Lower lobe of right lung (tissue), 2 donors: ENCODE data around the gene NCKAP5. TPM values are rescaled to one million over a fixed set of nuclear protein-coding genes. Genes with fewer than 3 reads are reported as not detected.

ENCODE experiments used
- ATAC-seq, 2 donors: fragments of 200-7000 bp; cut with Tn5 transposase; one replicate each; pipeline ENCODE4 v1.9.1; 2020 to 2022; ENCODE audit warnings: mild to moderate bottlenecking in 2 of 2, moderate library complexity in 2 of 2
- DNase-seq: peaks from one replicate; pipeline ENCODE4 v3.0.0-alpha.2; 2020
- H3K27ac ChIP-seq: fragments of 200-600 bp; one replicate; pipeline ENCODE4 v1.8.0; 2022
- H3K27me3 ChIP-seq: fragments of 200-600 bp; one replicate; pipeline ENCODE4 v1.8.0; 2022; ENCODE audit warnings: low read depth
- H3K36me3 ChIP-seq: fragments of 200-600 bp; one replicate; pipeline ENCODE4 v1.8.0; 2022; ENCODE audit warnings: mild to moderate bottlenecking
- H3K4me1 ChIP-seq: fragments of 200-600 bp; one replicate; pipeline ENCODE4 v1.8.0; 2022
- H3K4me3 ChIP-seq: fragments of 200-600 bp; one replicate; pipeline ENCODE4 v1.8.0; 2022; ENCODE audit warnings: mild to moderate bottlenecking
- H3K9me3 ChIP-seq: fragments of 200-600 bp; one replicate; pipeline ENCODE4 v1.8.0; 2022
- intact Hi-C: fragments of 100-400 bp; cut with DNase I; formaldehyde crosslinking; loops from one replicate; pipeline ENCODE4 v1.11.0; 2022
- total RNA-seq: library from RNA; stranded (reverse); fragmentation: NEBNext Ultra II Directional; extraction: Animal tissue kit (Norgen Biotek cat#: 25700); gene quantifications from one replicate; pipeline ENCODE4 v1.2.1, GENCODE V29; 2021
- TF ChIP-seq, protein P1 (sequence below): fragments of 200-600 bp; IDR thresholded peaks from one replicate; pipeline ENCODE4 v1.8.0; 2022; ENCODE audit warnings: antibody characterized with exemption, mild to moderate bottlenecking
- donor health status: DM: no; HTN: yes; CAD: no; lungs with severe emphysema.

Gene NCKAP5
- total RNA-seq, 1 donor from 2014 or later: 34.6 TPM

DNA sequence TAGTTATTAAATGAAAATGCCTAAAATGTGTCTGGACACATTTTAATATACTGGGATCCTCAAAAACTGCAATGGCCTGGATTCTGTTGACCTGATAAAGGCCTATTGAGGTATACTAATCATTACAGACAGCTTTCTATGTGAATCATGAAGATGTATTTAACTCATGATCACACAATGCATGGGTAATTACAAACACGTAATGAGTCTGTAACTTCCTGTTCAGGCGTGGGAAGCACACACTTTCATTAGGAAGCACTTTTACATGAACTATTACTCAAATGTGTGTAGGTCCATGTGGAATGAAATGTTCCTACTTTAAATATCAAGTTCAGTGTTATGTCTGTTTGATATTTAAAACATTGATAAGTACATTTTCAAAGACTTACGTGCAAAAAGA, 108.7 kb downstream of the NCKAP5 start:
- intact Hi-C loops: no loop called here
- no peaks in the 10 kb centered on the region for H3K4me1 ChIP-seq
- TF ChIP-seq, protein P1, sequence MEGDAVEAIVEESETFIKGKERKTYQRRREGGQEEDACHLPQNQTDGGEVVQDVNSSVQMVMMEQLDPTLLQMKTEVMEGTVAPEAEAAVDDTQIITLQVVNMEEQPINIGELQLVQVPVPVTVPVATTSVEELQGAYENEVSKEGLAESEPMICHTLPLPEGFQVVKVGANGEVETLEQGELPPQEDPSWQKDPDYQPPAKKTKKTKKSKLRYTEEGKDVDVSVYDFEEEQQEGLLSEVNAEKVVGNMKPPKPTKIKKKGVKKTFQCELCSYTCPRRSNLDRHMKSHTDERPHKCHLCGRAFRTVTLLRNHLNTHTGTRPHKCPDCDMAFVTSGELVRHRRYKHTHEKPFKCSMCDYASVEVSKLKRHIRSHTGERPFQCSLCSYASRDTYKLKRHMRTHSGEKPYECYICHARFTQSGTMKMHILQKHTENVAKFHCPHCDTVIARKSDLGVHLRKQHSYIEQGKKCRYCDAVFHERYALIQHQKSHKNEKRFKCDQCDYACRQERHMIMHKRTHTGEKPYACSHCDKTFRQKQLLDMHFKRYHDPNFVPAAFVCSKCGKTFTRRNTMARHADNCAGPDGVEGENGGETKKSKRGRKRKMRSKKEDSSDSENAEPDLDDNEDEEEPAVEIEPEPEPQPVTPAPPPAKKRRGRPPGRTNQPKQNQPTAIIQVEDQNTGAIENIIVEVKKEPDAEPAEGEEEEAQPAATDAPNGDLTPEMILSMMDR: no peak
- no peak for DNase-seq
- no peaks in the 10 kb centered on the region for H3K36me3 ChIP-seq
- no peaks in the 10 kb centered on the region for H3K27me3 ChIP-seq
- H3K4me3 ChIP-seq: no peak overlapping the region
- H3K9me3 ChIP-seq: no peaks in the 10 kb centered on the region
- H3K27ac ChIP-seq: no peak overlapping the region
- ATAC-seq: no peak

DNA sequence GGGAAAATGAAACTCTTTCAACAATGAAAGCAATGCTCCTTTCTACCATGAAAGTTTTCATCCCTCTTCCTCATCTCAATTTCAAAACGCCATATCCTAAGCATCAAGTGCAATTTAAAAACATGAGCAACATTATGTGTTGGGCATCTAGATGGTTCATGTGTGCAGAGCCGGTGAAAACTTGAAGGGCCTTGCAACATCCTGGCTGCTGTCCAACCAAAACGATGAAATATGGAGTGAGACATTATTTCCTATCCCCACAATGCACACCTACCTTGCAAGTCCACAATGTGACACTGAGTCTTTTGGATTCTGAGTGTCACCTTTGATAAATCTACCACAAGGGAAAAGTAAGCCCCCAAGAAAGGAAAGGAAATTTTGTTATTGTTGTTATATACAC, 110.0 kb downstream of the NCKAP5 start:
- DNase-seq (no peak), ATAC-seq (no peak)
- H3K27ac ChIP-seq: no peak overlapping the region
- H3K4me1 ChIP-seq: no peaks in the 10 kb centered on the region
- intact Hi-C loops: no loop called here
- H3K4me3 ChIP-seq: no peak overlapping the region
- no peaks in the 10 kb centered on the region for H3K27me3 ChIP-seq
- H3K9me3 ChIP-seq: no peaks in the 10 kb centered on the region
- TF ChIP-seq, protein P1: no peak
- no peaks in the 10 kb centered on the region for H3K36me3 ChIP-seq

DNA sequence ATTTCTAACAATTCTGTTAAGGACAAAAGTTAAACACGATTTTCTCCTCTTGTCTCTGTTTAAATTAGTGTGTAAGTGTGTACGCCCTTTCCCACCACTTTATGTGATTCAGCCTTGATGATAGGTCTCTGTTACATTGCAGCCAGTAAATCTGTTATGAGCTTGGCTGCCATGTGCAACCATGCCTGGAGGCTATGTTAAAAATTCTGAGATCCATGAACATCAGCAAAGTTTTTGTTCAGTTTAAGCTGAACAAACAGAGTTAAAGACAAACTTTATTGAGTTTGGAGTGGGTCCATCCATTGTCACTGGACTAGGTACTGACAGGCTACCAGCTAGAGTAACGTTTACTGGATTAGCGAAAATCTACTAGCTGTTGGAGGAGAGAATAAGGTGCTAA, 110.4 kb downstream of the NCKAP5 start:
- ATAC-seq (no peak), DNase-seq (no peak)
- Histone ChIP-seq H3K27ac (no peak overlapping the region), H3K4me3 (no peak overlapping the region), H3K4me1 (no peaks in the 10 kb centered on the region), H3K36me3 (no peaks in the 10 kb centered on the region), H3K27me3 (no peaks in the 10 kb centered on the region), H3K9me3 (no peaks in the 10 kb centered on the region)
- TF ChIP-seq, protein P1: no peak
- intact Hi-C loops: no loop called here

DNA sequence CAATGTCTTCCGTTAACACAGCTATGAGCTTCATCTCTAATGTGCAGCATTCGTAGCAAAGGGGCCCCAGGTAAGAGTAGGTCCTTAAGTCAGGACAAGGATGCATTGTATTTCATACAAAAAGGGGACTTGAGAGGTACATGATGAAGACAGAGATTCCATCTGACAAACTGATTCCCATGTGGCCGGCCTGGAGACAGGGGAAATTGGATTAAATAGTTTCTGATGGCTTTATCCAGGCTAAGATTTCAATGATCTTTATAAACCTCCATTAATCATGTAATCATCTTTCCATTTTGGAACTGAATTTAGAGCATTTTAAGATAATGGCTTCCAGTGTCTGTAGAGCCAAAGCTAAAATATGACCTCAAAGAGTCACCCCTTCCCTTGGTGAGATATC, 111.3 kb downstream of the NCKAP5 start:
- intact Hi-C loops: no loop called here
- TF ChIP-seq, protein P1: no peak
- Histone ChIP-seq H3K4me1 (no peaks in the 10 kb centered on the region), H3K27me3 (no peaks in the 10 kb centered on the region), H3K36me3 (no peaks in the 10 kb centered on the region), H3K27ac (no peak overlapping the region), H3K9me3 (no peaks in the 10 kb centered on the region), H3K4me3 (no peak overlapping the region)
- ATAC-seq: no peak
- DNase-seq: no peak

DNA sequence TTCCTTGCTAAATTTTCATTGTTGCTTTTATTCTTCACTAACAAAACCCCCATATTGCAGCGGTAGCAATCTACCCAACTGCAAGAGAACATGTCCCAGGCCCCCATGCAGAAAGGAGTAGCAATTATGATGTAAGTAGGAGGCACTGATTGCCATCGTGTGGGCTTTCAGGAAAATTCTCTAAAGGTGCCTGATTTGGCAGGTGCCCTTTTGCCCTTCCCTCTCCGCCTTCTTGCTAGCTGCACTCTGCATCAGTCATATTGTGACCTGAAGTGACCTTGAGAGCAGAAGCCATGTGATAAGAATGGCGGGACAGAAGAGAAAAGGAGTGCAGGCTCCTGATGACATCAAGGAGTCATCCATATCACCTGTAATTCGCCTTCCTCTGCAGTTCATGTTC, 112.1 kb downstream of the NCKAP5 start:
- H3K36me3 ChIP-seq: no peaks in the 10 kb centered on the region
- intact Hi-C loops: no loop called here
- H3K4me1 ChIP-seq: no peaks in the 10 kb centered on the region
- no peaks in the 10 kb centered on the region for H3K9me3 ChIP-seq
- ATAC-seq (no peak), DNase-seq (no peak)
- no peaks in the 10 kb centered on the region for H3K27me3 ChIP-seq
- H3K27ac ChIP-seq: no peak overlapping the region
- TF ChIP-seq, protein P1: no peak
- H3K4me3 ChIP-seq: no peak overlapping the region

DNA sequence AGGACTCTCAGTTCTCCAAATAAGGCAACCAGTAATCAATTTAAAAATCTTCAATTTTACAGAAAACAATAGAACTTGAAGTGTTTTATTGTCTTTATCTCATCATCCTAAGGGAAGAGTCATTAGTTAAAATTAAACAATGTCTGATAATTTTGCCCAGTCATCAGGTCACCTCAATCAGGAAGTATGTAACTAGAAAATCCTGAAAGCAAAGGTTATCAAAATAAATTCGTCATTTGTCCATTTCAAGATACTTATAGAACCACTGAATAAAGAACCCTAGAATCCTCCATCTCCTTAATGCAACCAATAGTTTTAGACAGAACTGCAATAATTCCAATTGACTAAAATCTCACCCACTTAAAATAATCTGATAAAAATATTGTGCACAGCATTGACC, 115.2 kb downstream of the NCKAP5 start:
- Histone ChIP-seq H3K27ac (no peak overlapping the region), H3K4me3 (no peak overlapping the region), H3K4me1 (no peaks in the 10 kb centered on the region), H3K36me3 (no peaks in the 10 kb centered on the region), H3K9me3 (no peaks in the 10 kb centered on the region), H3K27me3 (no peaks in the 10 kb centered on the region)
- ATAC-seq (no peak), DNase-seq (no peak)
- TF ChIP-seq, protein P1: no peak
- intact Hi-C loops: no loop called here
